ENCODE measurements around the gene RASSF3.
"Not testable (repeated sequence)": the region's sequence is repeated elsewhere in the genome, so short reads cannot be mapped to it uniquely, and the experiment has no call there.

RASSF3 gene

GRCh38 chr12:64610079-64610659, at the start of gene RASSF3:
Gene RASSF3, plus strand, starts transcription at chr12:64610495. Its CDS starts 138 bp downstream, at chr12:64610633.
- peak in 34 of 51 donors; percentile 12 to 68 (median 37) for DNase-seq

- DNase-seq = no peak
Measured at GRCh38 chr12:64561302-64562136, 48.8 kb upstream of the RASSF3 start.

DNA sequence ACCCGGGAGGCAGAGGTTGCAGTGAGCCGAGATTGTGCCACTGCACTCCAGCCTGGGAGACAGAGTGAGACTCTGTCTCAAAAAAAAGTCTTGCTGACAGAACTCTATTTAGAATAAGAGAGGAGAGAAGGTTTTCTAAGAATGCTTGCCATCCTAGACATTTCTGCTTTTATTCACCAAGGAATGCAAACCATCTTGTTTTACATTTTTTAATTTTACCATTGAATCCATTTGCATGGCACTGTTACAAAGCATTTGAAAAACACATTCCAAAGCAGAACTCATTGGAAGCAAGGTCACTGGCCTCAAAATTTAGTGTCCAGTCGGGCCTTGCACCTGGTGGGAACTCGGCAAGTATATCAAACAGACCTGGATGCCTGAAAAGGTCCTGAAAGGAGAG, 44.2 kb upstream of the RASSF3 start:
- no peak for DNase-seq

GRCh38 chr12:64566831-64567517, 43.3 kb upstream of the RASSF3 start:
- DNase-seq = no peak

- DNase-seq = no peak
Measured at GRCh38 chr12:64567570-64567969, 42.7 kb upstream of the RASSF3 start.

DNA sequence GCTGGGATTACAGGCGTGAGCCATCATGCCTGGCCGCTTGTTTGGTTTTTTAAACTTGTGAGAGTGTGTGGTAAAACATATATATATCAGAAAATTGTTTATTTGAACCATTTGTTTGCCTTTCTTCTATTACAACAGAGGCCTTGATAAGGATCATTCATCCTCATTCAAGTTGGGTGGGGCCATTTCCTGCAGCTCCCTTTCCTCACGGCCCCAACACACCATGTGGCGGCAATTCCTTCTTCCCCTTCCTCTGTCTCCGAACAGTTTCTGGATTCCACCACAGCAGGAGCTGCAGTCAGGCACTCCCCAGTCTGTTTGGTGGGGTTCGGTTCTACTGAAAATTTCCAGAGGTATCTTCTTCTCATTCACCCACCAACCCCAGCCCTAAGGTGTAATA, 42.0 kb upstream of the RASSF3 start:
- no peak for DNase-seq

- DNase-seq = no peak
Measured at GRCh38 chr12:64569923-64570691, 40.2 kb upstream of the RASSF3 start.

- DNase-seq = no peak
Measured at GRCh38 chr12:64571411-64571810, 38.9 kb upstream of the RASSF3 start.

GRCh38 chr12:64572241-64572640, 38.1 kb upstream of the RASSF3 start:
- DNase-seq = no peak

DNA sequence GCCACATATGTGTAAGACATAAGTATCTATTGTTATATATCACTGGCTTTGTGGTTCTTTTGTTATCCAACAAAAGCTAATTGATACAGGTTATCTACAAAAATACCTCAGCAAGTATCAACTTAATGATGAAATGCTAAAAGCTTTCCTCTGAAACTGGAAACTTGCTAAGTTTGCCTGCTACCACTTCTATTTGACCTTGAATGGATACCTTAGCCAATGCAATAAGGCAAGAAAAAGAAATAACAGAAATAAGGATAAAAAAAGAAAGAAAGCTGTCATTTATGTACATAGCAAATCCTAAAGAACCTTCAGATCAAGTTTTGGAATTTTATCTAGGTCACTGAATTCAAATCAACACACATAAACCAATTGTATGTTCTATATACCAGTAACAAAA, 35.5 kb upstream of the RASSF3 start:
- DNase-seq = no peak

GRCh38 chr12:64577046-64577445, 33.2 kb upstream of the RASSF3 start:
- no peak for DNase-seq

GRCh38 chr12:64578566-64578965, 31.7 kb upstream of the RASSF3 start:
- no peak for DNase-seq

DNA sequence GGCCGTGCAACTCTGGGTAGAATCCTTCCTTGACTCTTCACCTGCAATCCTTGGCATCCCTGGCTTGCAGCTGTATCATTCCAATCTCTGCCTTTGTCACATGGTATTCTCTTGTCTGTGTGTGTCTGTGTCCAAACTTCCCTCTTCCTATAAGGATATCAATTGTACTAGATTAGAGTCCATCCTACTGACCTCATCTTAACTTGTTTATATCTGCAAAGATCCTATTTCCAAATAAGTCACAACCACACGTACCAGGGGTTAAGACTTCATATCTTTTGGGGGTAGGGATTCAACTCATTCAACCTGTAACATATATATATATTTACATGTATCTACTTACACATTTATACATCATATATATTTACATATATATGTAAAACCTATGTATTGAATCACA, 29.6 kb upstream of the RASSF3 start:
- no peak for DNase-seq

- DNase-seq = no peak
Measured at GRCh38 chr12:64582114-64582513, 28.2 kb upstream of the RASSF3 start.

- DNase-seq = no peak
Measured at GRCh38 chr12:64582862-64583261, 27.4 kb upstream of the RASSF3 start.

- not testable (repeated sequence) for DNase-seq
Measured at GRCh38 chr12:64583395-64583770, 26.9 kb upstream of the RASSF3 start.

- no peak for DNase-seq
Measured at GRCh38 chr12:64583771-64584421, 26.4 kb upstream of the RASSF3 start.

DNA sequence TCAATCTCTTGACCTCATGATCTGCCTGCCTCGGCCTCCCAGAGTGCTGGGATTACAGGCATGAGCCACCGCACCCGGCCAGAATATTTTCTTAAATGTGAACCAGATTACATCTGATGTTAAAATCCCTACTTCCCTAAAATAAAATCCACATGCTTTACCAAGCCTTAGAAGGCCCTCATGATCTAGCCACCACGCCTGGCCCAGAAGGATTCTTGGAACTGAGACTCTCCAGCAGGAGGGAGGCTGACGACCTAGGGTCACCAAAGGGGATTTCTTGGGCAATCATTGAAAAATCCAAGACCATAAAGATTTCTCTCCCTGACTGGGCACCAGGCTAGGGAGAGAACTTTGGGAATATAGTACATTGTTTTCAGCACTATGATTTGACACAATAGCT, 25.2 kb upstream of the RASSF3 start:
- DNase-seq = no peak

DNA sequence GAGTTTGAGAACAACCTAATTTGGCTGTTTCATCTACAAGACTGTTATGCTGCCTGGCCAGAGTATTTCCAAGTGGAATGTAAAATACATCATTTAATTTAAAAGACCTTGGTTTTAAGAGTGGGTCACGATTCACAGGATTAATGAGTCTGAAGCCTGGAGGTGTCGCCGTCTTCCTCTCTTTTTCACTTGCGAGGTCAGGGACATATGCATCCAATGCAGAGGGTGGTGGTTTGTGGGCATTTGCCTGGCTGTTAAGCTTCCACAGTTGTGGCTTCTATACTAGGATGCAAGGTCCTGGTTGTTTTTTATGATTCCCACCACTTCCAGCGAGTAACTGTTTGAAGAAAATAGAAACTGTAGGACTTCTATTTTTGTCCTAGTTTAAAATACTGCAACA, 22.8 kb upstream of the RASSF3 start:
- no peak for DNase-seq

- DNase-seq = no peak
Measured at GRCh38 chr12:64590183-64590582, 20.1 kb upstream of the RASSF3 start.

All from hypothalamus (tissue), 51 donors.